Inferior parietal cortex (tissue), 1 donor: Measurements from ENCODE around the gene CAPZA1.

Experiments
- DNase-seq: peaks from one replicate; pipeline ENCODE4 v3.0.0-alpha.2; 2016; ENCODE audit errors: extremely low spot score

CAPZA1 gene

DNA sequence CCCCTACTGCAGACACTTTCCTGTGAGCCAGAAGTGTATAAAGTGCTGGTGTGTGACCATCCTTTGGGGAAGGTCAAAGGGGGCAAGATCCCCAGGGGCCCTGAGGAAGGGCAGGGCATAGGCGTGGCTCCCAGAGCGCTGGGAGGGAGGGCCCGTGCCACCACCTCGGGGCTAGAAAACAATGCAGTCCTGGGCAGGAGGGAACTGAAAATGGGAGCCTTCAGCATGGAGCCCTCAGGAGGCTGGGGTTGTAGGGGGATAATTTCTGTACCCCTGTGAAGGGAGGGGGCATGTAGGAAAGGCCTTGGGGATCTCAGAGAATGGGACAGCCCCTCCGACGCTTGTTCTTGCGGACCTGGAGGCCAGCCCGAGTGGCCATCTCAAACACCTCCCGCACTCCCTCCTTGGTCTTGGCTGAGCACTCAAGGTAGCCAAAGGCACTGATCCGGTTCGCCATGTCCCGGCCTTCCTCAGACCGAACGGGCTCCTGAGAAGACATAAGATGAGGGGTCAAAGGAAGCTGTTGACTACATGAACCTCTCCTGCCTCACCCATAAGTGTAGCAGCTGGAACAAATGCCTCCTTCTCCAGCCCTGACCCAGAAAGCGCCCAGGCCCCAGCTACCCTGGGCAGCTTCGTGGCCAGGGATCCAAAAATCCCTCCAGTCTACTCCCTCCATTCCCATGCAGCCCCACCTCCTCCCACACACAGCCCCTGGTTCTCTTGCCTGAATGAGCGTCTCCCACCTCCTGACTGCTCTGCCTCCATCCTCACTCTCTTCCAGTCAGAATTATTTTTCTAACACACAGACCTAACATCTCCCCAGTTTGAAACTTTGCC is 81.8 kb downstream of the CAPZA1 start:
- DNase-seq: no peak

GRCh38 chr1:112702067-112702395 is 82.4 kb downstream of the CAPZA1 start:
- no peak for DNase-seq

- DNase-seq: no peak
Measured at GRCh38 chr1:112702420-112703261, 83.0 kb downstream of the CAPZA1 start.

DNA sequence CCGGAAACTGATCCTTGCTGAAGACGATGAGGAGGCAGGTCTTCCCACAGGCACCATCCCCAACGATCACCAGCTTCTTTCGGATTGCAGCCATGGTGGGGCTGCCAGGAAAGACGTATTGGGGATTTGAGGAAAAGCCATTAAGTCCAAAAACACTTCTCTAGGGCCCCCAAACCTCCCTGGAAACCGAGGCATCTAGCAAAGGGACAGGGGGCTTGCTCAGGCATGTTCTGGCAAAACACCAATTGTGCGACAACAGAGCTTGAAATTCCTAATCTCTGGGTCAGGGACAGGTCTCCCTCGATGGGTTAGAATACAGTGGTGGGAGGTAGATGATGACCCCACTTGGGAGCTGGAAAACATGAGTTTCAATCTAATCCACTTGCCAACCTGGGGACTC is 84.1 kb downstream of the CAPZA1 start:
- DNase-seq: no peak

DNA sequence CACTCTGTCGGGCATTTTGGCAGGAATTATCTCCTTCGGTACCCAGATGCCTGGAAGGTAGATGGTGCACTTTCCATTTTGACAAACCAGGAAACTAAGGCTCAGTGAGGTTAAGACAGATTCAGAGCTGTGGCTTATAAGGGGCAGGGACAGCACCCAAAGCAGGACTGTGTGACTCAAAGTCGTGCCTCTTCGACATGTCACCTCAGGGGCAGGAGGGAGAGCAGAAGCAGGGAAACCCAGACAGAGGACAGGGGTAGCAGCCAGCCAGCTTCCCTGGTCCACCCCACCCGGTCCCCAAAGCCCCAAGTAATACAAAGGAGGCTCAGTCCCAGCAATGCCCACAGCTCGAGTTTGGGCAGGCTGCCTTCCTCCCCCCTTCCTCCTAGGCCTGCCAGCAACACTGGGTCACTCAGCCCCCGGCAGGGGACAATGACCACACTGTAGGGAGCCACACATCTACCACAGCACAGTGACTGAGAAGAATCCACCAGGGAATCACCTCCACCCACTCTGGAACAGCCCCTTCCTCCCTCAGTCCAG is 84.8 kb downstream of the CAPZA1 start:
- peak; percentile 74 for DNase-seq

DNA sequence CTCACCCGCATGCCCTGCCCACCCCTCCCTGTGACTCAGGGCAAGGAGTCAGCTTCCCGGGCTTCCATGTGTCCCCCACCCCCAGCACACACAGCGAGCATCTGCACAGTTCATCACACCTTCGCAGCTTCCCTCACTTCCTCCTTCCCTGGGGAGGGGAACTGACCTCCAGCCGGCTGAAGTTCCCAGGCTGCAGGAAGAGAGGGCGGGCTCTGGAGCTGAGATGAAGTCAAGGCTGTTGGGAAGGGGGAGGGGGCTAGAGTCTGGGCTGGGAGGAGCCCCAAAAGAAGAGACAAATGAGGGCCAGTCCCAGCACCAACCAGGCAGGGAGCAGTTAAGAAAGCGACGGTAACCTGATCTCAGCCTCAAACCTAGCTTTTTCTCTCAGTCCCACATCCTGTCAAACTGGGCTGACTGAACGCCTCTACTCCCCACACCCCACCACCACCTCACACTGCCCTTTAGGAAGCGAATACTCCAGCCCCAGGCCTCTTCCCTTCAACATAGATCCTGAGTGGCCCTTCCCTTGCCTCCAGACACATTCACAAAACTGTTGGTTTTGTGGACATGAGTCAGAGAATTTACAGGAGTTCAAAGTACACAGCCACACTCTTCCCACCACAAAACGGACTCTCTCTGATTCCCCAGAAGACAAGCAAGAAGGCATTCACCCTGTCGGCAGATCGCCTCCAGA is 85.4 kb downstream of the CAPZA1 start:
- DNase-seq: peak; percentile 41

- DNase-seq: no peak
Measured at GRCh38 chr1:112706505-112707220, 87.0 kb downstream of the CAPZA1 start, which contains the start of gene RHOC. RHOC (minus strand) TSS chr1:112707127; CDS start chr1:112703799, 3,328 bp downstream.

DNA sequence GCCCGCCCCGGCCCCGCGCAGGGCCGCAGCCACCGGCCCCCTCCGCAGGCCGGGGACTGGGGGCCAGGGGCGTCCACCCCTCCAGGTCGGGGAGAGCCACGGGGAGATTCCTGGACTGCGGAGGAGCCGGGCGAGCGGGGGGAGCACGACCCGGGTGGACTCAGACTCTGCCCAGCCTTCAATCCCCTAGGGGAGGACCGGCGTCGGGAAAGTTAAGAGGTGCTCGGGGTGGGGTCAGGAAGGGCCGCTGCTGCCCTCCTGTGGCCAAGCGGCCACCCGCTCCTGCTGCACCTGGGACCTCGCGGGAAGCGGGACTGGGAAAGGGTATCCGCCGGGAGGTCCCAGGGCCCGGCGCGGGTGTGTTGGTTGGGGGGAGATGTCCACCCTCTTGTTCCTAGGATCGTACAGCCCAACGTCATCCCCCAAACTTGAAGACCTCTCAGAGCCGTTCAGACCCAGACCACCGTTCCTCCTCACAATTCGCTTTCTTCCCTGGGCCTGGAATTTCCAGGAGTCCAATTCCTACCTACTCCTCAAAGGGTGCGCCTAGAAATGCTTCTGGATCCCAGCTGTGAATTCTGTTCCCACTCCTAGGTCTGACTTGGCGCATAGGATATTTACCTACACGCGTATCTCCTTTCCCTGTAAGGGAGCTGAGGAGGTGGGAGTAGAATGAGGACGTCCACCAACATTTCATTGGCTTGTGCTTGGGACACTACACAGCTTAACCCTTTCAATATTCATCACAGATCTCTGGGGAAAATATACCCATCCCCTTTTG is 87.8 kb downstream of the CAPZA1 start:
- peak; percentile 70 for DNase-seq

DNA sequence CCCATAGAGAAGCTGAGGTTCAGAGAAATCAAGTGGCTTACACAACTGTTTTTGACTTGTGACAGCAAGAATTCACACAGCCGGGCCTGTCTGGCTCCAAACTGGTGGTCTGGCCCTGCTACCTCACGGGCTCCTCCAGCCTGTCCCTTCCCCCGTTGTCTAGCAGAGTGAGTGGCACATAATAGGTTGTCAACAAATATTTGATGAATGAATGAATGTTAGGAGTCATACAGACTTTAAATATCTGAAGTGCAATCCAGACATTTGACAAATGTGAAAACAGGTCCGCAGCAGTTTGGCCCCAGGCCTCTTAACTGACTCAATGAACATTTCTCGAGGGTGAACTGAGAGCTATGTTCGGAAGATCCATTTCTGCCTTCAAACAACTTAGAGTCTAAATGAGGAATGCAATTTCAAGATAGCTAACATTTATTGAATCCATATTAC is 88.4 kb downstream of the CAPZA1 start:
- no peak for DNase-seq

DNA sequence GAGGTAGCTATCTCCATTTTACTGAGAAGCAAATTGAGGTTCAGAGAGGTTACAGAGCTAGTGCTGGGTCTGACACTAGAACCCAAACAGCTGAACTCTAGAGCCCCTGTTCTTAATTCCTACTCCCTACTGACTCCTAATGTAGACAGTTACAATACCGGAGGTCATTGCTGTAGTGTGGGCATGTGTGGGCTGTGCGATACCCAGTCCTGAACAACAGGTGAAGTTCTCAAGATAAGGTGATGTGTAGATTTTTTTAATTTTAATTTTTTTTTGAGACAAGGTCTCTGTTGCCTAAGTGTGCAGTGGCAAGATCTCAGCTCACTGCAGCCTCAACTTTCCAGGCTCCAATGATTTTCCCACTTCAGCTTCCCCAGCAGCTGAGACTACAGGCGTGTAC is 88.9 kb downstream of the CAPZA1 start:
- DNase-seq: no peak

DNA sequence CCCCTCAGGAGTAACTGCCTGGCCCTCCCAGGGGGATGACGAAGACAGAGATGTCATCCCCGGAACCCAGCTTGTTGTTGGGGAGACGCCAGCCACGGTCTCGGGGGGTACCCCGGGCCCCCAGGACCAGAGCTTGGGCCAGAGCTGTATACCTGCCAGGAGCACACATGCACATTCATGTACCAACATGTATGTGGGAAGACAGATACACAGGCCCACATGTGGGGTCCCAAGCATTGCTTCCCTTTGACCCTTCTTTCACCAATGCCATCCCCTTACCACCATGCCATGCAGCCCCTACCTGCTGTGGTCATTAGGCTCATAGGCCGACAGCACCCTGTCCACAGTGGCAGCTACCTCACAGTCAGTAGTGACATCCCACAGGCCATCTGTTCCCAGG is 90.5 kb downstream of the CAPZA1 start:
- DNase-seq: no peak

- no peak for DNase-seq
Measured at GRCh38 chr1:112710586-112710985, 91.0 kb downstream of the CAPZA1 start.

DNA sequence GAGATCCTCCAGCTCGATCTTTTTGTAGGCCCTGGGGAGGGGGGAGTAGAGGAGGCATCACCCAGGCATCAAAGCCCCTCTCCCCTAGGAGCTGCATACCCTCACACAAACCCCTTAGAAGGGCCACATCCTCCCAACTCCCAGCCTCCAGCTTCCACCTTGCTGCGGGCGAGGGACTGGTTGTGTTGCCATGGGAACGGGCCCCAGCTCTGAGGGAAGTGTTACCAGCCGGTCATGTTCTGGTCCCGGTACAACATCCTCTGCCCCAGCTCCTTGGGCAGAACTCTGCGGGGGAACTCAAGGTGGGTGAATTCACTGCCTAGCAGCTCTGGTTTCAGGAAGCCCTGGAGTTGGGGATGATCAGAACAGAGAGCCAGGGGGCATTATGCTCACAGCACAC is 91.4 kb downstream of the CAPZA1 start:
- DNase-seq: no peak

DNA sequence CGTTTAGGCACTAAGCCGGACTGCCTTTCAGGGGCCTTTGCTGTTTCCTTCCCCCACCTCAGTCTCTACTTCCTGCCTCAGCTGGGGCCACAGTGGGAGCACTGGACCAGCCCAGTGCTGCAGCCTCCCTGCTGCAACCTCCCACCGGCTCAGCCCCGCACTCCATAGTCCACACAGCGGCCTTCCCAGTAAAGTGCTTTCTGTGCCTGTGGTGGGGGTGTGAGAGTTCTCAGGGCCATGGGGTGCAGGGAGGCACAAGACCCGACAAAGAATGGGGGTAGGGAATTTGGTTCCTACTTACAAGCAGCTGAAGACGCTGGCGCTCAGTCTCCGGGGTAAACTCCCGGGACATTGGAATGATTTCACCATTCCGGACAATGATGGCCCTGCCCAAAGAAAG is 92.0 kb downstream of the CAPZA1 start:
- no peak for DNase-seq

GRCh38 chr1:112712191-112712590 is 92.6 kb downstream of the CAPZA1 start:
- DNase-seq: no peak

- no peak for DNase-seq
Measured at GRCh38 chr1:112712701-112713128, 93.1 kb downstream of the CAPZA1 start.

- DNase-seq: no peak
Measured at GRCh38 chr1:112713466-112714312, 94.1 kb downstream of the CAPZA1 start.

GRCh38 chr1:112714313-112715263 is 95.0 kb downstream of the CAPZA1 start:
- no peak for DNase-seq
